Measurements from ENCODE around the gene NTNG1.

GRCh38 chr1:107297681-107298080 is 156.8 kb downstream of the NTNG1 start:
- TF ChIP-seq POLR2AphosphoS5 (IDR thresholded peaks at IDR 0.05; ENCODE audit: low read depth, low read length) (no peak), TAF1 (IDR thresholded peaks at IDR 0.05; ENCODE audit: borderline replicate concordance, insufficient read depth, low read length) (no peak), SIN3A (IDR thresholded peaks at IDR 0.05; ENCODE audit: borderline replicate concordance, insufficient read depth, low read length) (no peak), REST (IDR thresholded peaks at IDR 0.05; ENCODE audit: insufficient read depth in 1 of 2, low read depth in 2 of 2, low read length in 2 of 2) (no peak)
